H1 (cell line): ENCODE data around the gene RREB1. TPM values are rescaled to one million over a fixed set of nuclear protein-coding genes. Genes with fewer than 3 reads are reported as not detected.

Source experiments
- CTCF ChIA-PET: fragments of 300-600 bp; sonication (Branson Sonifier 250); formaldehyde crosslinking; loops from one replicate; lab custom pipeline; 2021; ENCODE audit not compliant: partially characterized antibody; lab: Charles Lee
- POLR2A ChIA-PET: fragments of 300-600 bp; sonication (Branson Sonifier 250); formaldehyde crosslinking; loops from one replicate; lab custom pipeline; 2021; ENCODE audit warnings: inconsistent platforms; ENCODE audit not compliant: partially characterized antibody; lab: Charles Lee
- DNase-seq, 2 experiments: peaks; one replicate each; pipeline versions ENCODE4 v3.0.0 to v3.0.0-alpha.2; 2010 to 2022; ENCODE audit warnings: low spot score in 2 of 2, low read depth in 1 of 2, mixed read lengths in 1 of 2
- FAIRE-seq: peaks from 2 replicates; lab custom pipeline; 2011; peaks lifted over from hg19 to GRCh38; lab: Jason Lieb, UNC
- H2AFZ ChIP-seq: 2 replicates; pipeline ENCODE4 v1.8.1; 2012; ENCODE audit warnings: low read length, inconsistent platforms
- H2AK5ac ChIP-seq: 2 replicates; pipeline ENCODE4 v1.6.1; 2013; ENCODE audit warnings: low read depth, low read length
- H2BK120ac ChIP-seq: replicated peaks from 2 replicates; pipeline ENCODE3; 2013; ENCODE audit warnings: low read depth, low read length, inconsistent platforms
- H2BK12ac ChIP-seq: 2 replicates; pipeline ENCODE4 v1.6.1; 2013; ENCODE audit warnings: low read depth, low read length
- H2BK15ac ChIP-seq: 2 replicates; pipeline ENCODE4 v1.6.1; 2013; ENCODE audit warnings: low read length
- H2BK20ac ChIP-seq: 2 replicates; pipeline ENCODE4 v1.6.1; 2013; ENCODE audit warnings: low read length
- H2BK5ac ChIP-seq: 2 replicates; pipeline ENCODE4 v1.6.1; 2013; ENCODE audit warnings: low read depth, low read length
- H3K14ac ChIP-seq: 2 replicates; pipeline ENCODE4 v1.6.1; 2013; ENCODE audit warnings: inconsistent platforms; ENCODE audit not compliant: insufficient read length
- H3K18ac ChIP-seq: 2 replicates; pipeline ENCODE4 v1.6.1; 2013; ENCODE audit warnings: low read length; ENCODE audit errors: extremely low read depth
- H3K23ac ChIP-seq: 2 replicates; pipeline ENCODE4 v1.6.1; 2013; ENCODE audit warnings: inconsistent platforms; ENCODE audit not compliant: insufficient read length
- H3K23me2 ChIP-seq: 2 replicates; pipeline ENCODE4 v1.6.1; 2013; ENCODE audit warnings: low read depth, low read length
- H3K27ac ChIP-seq: 2 replicates; pipeline ENCODE4 v1.6.1; 2011; ENCODE audit warnings: low read depth, low read length, inconsistent platforms
- H3K27me3 ChIP-seq, 4 experiments: replicated peaks in 1 of 4; 1 replicate in 1 of 4; 2 replicates in 3 of 4; pipeline versions ENCODE4 v1.6.1 to v1.8.1; 2011 to 2013; ENCODE audit warnings: low read length in 3 of 4, mild to moderate bottlenecking in 3 of 4, inconsistent platforms in 2 of 4, mixed read lengths in 2 of 4, moderate library complexity in 1 of 4; ENCODE audit not compliant: control insufficient read depth in 3 of 4, insufficient read depth in 3 of 4; ENCODE audit errors: extremely low read depth in 1 of 4
- H3K36me3 ChIP-seq, 4 experiments: 2 replicates each; pipeline versions ENCODE4 v1.6.1 to v1.8.1; 2011 to 2013; ENCODE audit warnings: mild to moderate bottlenecking in 4 of 4, low read length in 3 of 4, moderate library complexity in 2 of 4, control low read depth in 1 of 4, inconsistent platforms in 1 of 4; ENCODE audit not compliant: insufficient read depth in 4 of 4, control insufficient read depth in 2 of 4
- H3K4ac ChIP-seq: replicated peaks from 2 replicates; pipeline ENCODE3; 2013; ENCODE audit warnings: low read length, low read depth, mixed read lengths, inconsistent platforms; ENCODE audit not compliant: insufficient read length
- H3K4me1 ChIP-seq, 4 experiments: replicated peaks in 1 of 4; 1 replicate in 1 of 4; 2 replicates in 3 of 4; pipeline versions ENCODE4 v1.6.1 to v1.8.1; 2011 to 2013; ENCODE audit warnings: low read length in 3 of 4, inconsistent platforms in 2 of 4, mixed read lengths in 1 of 4; ENCODE audit not compliant: insufficient read depth in 4 of 4, control insufficient read depth in 3 of 4
- H3K4me2 ChIP-seq, 2 experiments: 2 replicates each; pipeline versions ENCODE4 v1.6.1 to v1.8.1; 2011 to 2013; ENCODE audit warnings: low read depth in 2 of 2, low read length in 2 of 2, control low read depth in 1 of 2, inconsistent platforms in 1 of 2, mild to moderate bottlenecking in 1 of 2; ENCODE audit not compliant: insufficient read depth in 1 of 2
- H3K4me3 ChIP-seq, 4 experiments: fragments of 200-600, 300-600 bp in 1 of 4; sonication (generic), shearing (Covaris generic), sonication (Bioruptor Twin) in 1 of 4; 2 replicates each; pipeline versions ENCODE4 v1.5.1 to v1.8.1; 2011 to 2016; ENCODE audit warnings: low read length in 4 of 4, low read depth in 3 of 4, control low read depth in 2 of 4, inconsistent platforms in 2 of 4, mild to moderate bottlenecking in 2 of 4, mixed read lengths in 1 of 4, moderate library complexity in 1 of 4; ENCODE audit not compliant: insufficient read depth in 2 of 4; ENCODE audit errors: extremely low read depth in 1 of 4
- H3K56ac ChIP-seq: replicated peaks from 2 replicates; pipeline ENCODE3; 2013; ENCODE audit warnings: low read depth, mild to moderate bottlenecking, mixed read lengths, low read length, inconsistent platforms; ENCODE audit not compliant: insufficient read length
- H3K79me1 ChIP-seq: 2 replicates; pipeline ENCODE4 v1.6.1; 2013; ENCODE audit warnings: low read depth, low read length, control low read depth
- H3K79me2 ChIP-seq, 2 experiments: 2 replicates each; pipeline versions ENCODE4 v1.6.1 to v1.8.1; 2012 to 2013; ENCODE audit warnings: low read length in 2 of 2, mild to moderate bottlenecking in 2 of 2, inconsistent platforms in 1 of 2; ENCODE audit not compliant: insufficient read depth in 2 of 2, control insufficient read depth in 1 of 2
- H3K9ac ChIP-seq, 4 experiments: replicated peaks in 1 of 4; 1 replicate in 1 of 4; 2 replicates in 3 of 4; pipeline versions ENCODE4 v1.6.1 to v1.8.1; 2011 to 2013; ENCODE audit warnings: low read depth in 3 of 4, low read length in 3 of 4, control low read depth in 2 of 4, mild to moderate bottlenecking in 2 of 4, moderate library complexity in 2 of 4, inconsistent platforms in 1 of 4; ENCODE audit errors: extremely low read depth in 1 of 4
- H3K9me3 ChIP-seq, 2 experiments: 2 replicates each; pipeline versions ENCODE4 v1.6.1 to v1.8.1; 2012 to 2013; ENCODE audit warnings: mild to moderate bottlenecking in 2 of 2, moderate library complexity in 2 of 2, control low read depth in 1 of 2, inconsistent platforms in 1 of 2, low read depth in 1 of 2, low read length in 1 of 2, mixed read lengths in 1 of 2; ENCODE audit not compliant: insufficient read depth in 2 of 2
- H4K20me1 ChIP-seq, 2 experiments: replicated peaks in 1 of 2; 2 replicates each; pipeline versions ENCODE3 to v1.8.1; 2011 to 2013; ENCODE audit warnings: inconsistent platforms in 2 of 2, low read length in 2 of 2, mild to moderate bottlenecking in 1 of 2; ENCODE audit not compliant: insufficient read depth in 2 of 2, control insufficient read depth in 1 of 2
- H4K5ac ChIP-seq: 2 replicates; pipeline ENCODE4 v1.6.1; 2013; ENCODE audit warnings: low read length, low read depth, mixed read lengths, inconsistent platforms; ENCODE audit not compliant: insufficient read length
- H4K8ac ChIP-seq: 2 replicates; pipeline ENCODE4 v1.8.0; 2013; ENCODE audit warnings: mild to moderate bottlenecking, moderate library complexity, low read length, inconsistent platforms; ENCODE audit not compliant: insufficient read depth; ENCODE audit errors: extremely low read depth
- H4K91ac ChIP-seq: replicated peaks from 2 replicates; pipeline ENCODE3; 2013; ENCODE audit warnings: low read length, mixed read lengths, inconsistent platforms; ENCODE audit not compliant: insufficient read length
- CEBPB ChIP-seq: IDR thresholded peaks from 2 replicates; pipeline ENCODE4 v1.6.1; 2012; ENCODE audit warnings: low read depth, low read length
- CTBP2 ChIP-seq: IDR thresholded peaks from 2 replicates; pipeline ENCODE4 v1.7.0; 2011; ENCODE audit warnings: borderline replicate concordance, mild to moderate bottlenecking, moderate library complexity, mixed read lengths, low read length; ENCODE audit not compliant: insufficient read depth, insufficient read length
- POLR2A ChIP-seq, 2 experiments: IDR thresholded peaks; 1 replicate in 1 of 2; 2 replicates in 1 of 2; pipeline ENCODE4 v1.6.1; 2011; ENCODE audit warnings: low read depth in 2 of 2, low read length in 2 of 2, mild to moderate bottlenecking in 2 of 2; ENCODE audit errors: control extremely low read depth in 1 of 2
- RFX5 ChIP-seq: IDR thresholded peaks from 2 replicates; pipeline ENCODE4 v1.6.1; 2011; ENCODE audit warnings: low read depth, low read length, improper control_type of control experiment, borderline replicate concordance
- RXRA ChIP-seq: IDR thresholded peaks from 2 replicates; pipeline ENCODE4 v1.6.1; 2011; ENCODE audit warnings: low read depth, mild to moderate bottlenecking, low read length, moderate library complexity; ENCODE audit not compliant: insufficient read depth
- WGBS, 2 experiments: shearing (Covaris generic) in 1 of 2; methylation state at CpG; one replicate each; pipeline versions ENCODE4 v1.1.6 to v1.1.7; 2013 to 2015; ENCODE audit warnings: low lambda C conversion rate in 2 of 2, mixed read lengths in 2 of 2, inconsistent platforms in 1 of 2, low coverage in 1 of 2, missing lambda C conversion rate in 1 of 2; ENCODE audit not compliant: insufficient replicate concordance in 2 of 2, insufficient coverage in 1 of 2, insufficient read length in 1 of 2; ENCODE audit errors: extremely low coverage in 1 of 2, missing lambda C conversion rate in 1 of 2; 5-methylcytosine and 5-hydroxymethylcytosine counted together
- polyA plus RNA-seq, 7 experiments: library from polyadenylated mRNA; depleted of rRNA in 3 of 7; stranded (reverse) in 5 of 7; unstranded in 2 of 7; fragments of >200 nt in 5 of 7; fragments of 200-250 nt in 2 of 7; gene quantifications; 1 replicate in 5 of 7; 2 replicates in 1 of 7; 4 replicates in 1 of 7; pipeline versions ENCODE4 v1.2.1 to v1.2.3, GENCODE V29; 2011 to 2013; ENCODE audit warnings: missing spikeins in 2 of 7, mixed read lengths in 2 of 7
- total RNA-seq: library from RNA; stranded (reverse); fragmentation: NEBNext Ultra II Directional; extraction: Animal tissue kit (Norgen Biotek cat#: 25700); gene quantifications from 2 replicates; pipeline ENCODE4 v1.2.1, GENCODE V29; 2021

Gene RREB1
- total and polyA plus RNA-seq, 2 of the 8 experiments (the other 6 are each of a cell fraction or from before 2014, with no cell fraction given), result 3.9 to 34.7 TPM

GRCh38 chr6:7144872-7145584 is 37.3 kb downstream of the RREB1 start:
- Histone ChIP-seq H4K20me1 (peaks cover 0 to 3% of the 10 kb centered on the region in 2 experiments), H2BK120ac (peak overlapping the region; percentile 26), H2BK20ac (0 out of 2 replicates have a peak overlapping the region, but pooled peaks have one; percentile 88), H3K27me3 (no peaks in the 10 kb centered on the region), H4K5ac (no peak overlapping the region), H3K18ac (no peak overlapping the region), H3K14ac (no peak overlapping the region), H2BK15ac (no peak overlapping the region), H3K79me2 (peaks cover 0 to 73% of the 10 kb centered on the region in 2 experiments; a peak in 3 of 4 replicates), H3K4ac (no peak overlapping the region), H3K4me3 (peak overlapping the region in 3 of 4 experiments; percentile 7 to 48 (median 16); a peak in 3 of 8 replicates), H3K79me1 (peaks cover 8% of the 10 kb centered on the region; the same call in 1 of the 2 replicates), H3K9ac (peak overlapping the region in 3 of 4 experiments; percentile 5 to 41 (median 14); a peak in 2 of 7 replicates), H4K8ac (no peak overlapping the region), H3K23ac (no peak overlapping the region), H2AK5ac (0 out of 2 replicates have a peak overlapping the region, but pooled peaks have one; percentile 53), H3K4me1 (peaks cover 23 to 42% (median 38%) of the 10 kb centered on the region in 4 experiments), H3K9me3 (no peaks in the 10 kb centered on the region), H3K23me2 (peaks cover 7% of the 10 kb centered on the region; the same call in 1 of the 2 replicates), H4K91ac (peak overlapping the region; percentile 20), H3K4me2 (peak overlapping the region; percentile 65 to 66), H2BK5ac (peak overlapping the region; percentile 71), H3K27ac (peak overlapping the region; percentile 66), H2AFZ (no peak overlapping the region), H3K36me3 (no peaks in the 10 kb centered on the region), H2BK12ac (peak overlapping the region; percentile 85; the same call in 1 of the 2 replicates), H3K56ac (no peak overlapping the region)
- TF ChIP-seq CEBPB (0 out of 2 replicates have a peak, but pooled peaks have one; percentile 39), CTBP2 (no peak), POLR2A (IDR thresholded peaks at IDR 0.05; ENCODE audit: control extremely low read depth in 1 of 2, low read depth in 2 of 2, low read length in 2 of 2) (0 out of 3 replicates have a peak, but pooled peaks of 1 of the 2 experiments have one; percentile 10), RFX5 (peak; percentile 86), RXRA (no peak)
- FAIRE-seq, result no peak
- ChIA-PET POLR2A (interaction anchor here (1.0 to 2.8 kb wide), 5 partner anchors 10 to 82 kb away, joined by 3 to 13 read pairs (median 4); no protein-coding TSS in a partner anchor), CTCF (interaction anchor here (1.7 kb wide), 1 partner anchor 36 kb away, joined by 4 read pairs; no protein-coding TSS in a partner anchor)
- no peak for DNase-seq
- 59% methylated on average over 7 of the region's 7 CpGs; no CpG with 5 or more reads in 1 of the 2 experiments for WGBS, 2 experiments
